ENCODE measurements around the gene CCDC106.
A peak's percentile ranks its signal among the peaks of the same experiment; 100 is the strongest.

Gene CCDC106

DNA sequence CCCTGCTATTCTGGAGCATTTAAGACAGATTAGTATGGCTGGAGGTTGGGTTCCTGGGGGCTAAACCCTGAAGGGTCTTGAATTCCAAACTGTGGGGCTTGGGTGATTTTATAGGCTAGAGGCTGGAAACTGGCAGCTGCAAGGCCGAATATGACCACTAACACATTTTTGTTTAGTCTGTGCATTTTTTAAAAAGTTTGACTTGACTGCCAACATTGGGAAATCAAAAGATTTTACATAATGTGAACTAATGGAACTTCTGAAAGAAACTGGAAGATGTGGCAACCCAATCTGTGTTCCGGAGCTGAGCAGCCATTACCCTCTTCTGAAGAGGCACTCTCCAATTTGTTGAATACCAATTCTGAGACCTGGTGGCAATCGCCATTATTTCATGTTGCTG lies 28.7 kb upstream of the CCDC106 start:
- Histone ChIP-seq H3K4me1 (ENCODE audit: insufficient read depth, low read length) (no peaks in the 10 kb centered on the region), H3K36me3 (ENCODE audit: insufficient read depth, low read length) (peaks cover 46% of the 10 kb centered on the region), H3K9me3 (ENCODE audit: low read length) (peaks cover 2% of the 10 kb centered on the region), H2AFZ (ENCODE audit: low read depth, low read length) (no peak overlapping the region), H3K27me3 (ENCODE audit: insufficient read depth, low read length) (no peaks in the 10 kb centered on the region), H3K4me3 (ENCODE audit: low read length) (no peak overlapping the region)

- Histone ChIP-seq H2AFZ (ENCODE audit: low read depth, low read length) (no peak overlapping the region), H3K36me3 (ENCODE audit: insufficient read depth, low read length) (peaks cover 37% of the 10 kb centered on the region), H3K27me3 (ENCODE audit: insufficient read depth, low read length) (no peaks in the 10 kb centered on the region), H3K9me3 (ENCODE audit: low read length) (no peaks in the 10 kb centered on the region), H3K4me1 (ENCODE audit: insufficient read depth, low read length) (peaks cover 3% of the 10 kb centered on the region), H3K4me3 (ENCODE audit: low read length) (no peak overlapping the region)
Observed at GRCh38 chr19:55620410-55621204, 27.4 kb upstream of the CCDC106 start.

GRCh38 chr19:55621205-55621672 lies 26.8 kb upstream of the CCDC106 start:
- no peaks in the 10 kb centered on the region for H3K9me3 ChIP-seq (ENCODE audit: low read length)
- H3K4me3 ChIP-seq (ENCODE audit: low read length): no peak overlapping the region
- no peak overlapping the region for H2AFZ ChIP-seq (ENCODE audit: low read depth, low read length)
- no peaks in the 10 kb centered on the region for H3K27me3 ChIP-seq (ENCODE audit: insufficient read depth, low read length)
- H3K4me1 ChIP-seq (ENCODE audit: insufficient read depth, low read length): peaks cover 3% of the 10 kb centered on the region
- H3K36me3 ChIP-seq (ENCODE audit: insufficient read depth, low read length): peaks cover 31% of the 10 kb centered on the region

- Histone ChIP-seq H3K9me3 (ENCODE audit: low read length) (no peaks in the 10 kb centered on the region), H3K4me3 (ENCODE audit: low read length) (no peak overlapping the region), H2AFZ (ENCODE audit: low read depth, low read length) (no peak overlapping the region), H3K36me3 (ENCODE audit: insufficient read depth, low read length) (peaks cover 27% of the 10 kb centered on the region), H3K27me3 (ENCODE audit: insufficient read depth, low read length) (no peaks in the 10 kb centered on the region), H3K4me1 (ENCODE audit: insufficient read depth, low read length) (peaks cover 3% of the 10 kb centered on the region)
Observed at GRCh38 chr19:55621673-55622231, 26.3 kb upstream of the CCDC106 start.

DNA sequence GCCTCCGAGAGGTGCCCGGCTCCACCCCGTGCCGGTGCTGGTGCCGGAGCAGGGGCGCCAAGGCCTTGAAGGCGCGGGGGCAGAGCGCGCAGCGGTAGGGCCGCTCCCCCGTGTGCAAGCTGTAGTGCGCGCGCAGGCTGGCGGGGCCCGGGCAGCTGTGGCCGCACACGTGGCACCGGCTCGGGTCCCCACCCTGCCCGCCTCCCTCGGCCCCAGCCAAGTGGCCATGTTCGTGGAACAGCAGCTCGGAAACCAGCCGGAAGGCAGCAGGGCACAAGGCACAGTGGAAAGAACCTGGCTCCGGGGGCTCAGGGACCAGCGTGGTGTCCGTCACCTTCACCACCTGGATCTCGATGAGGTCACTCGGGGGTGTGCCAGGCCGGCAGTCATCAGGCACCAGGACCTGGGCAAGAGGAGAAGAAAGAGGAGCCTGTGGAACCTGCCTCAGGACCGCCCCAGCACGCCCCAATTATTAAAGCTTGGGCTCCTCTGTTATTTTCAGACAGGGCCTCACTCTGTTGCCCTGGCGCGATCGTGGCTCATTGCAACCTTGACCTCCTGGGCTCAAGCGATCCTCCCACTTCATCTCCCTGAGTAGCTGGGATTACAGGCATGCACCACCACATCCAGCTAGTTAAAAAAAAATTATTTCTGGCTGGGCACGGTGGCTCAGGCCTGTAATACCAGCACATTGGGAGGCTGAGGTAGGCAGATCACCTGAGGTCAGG lies 25.6 kb upstream of the CCDC106 start:
- H3K4me3 ChIP-seq (ENCODE audit: low read length): no peak overlapping the region
- H3K4me1 ChIP-seq (ENCODE audit: insufficient read depth, low read length): peaks cover 3% of the 10 kb centered on the region
- no peak overlapping the region for H2AFZ ChIP-seq (ENCODE audit: low read depth, low read length)
- peaks cover 22% of the 10 kb centered on the region for H3K36me3 ChIP-seq (ENCODE audit: insufficient read depth, low read length)
- no peaks in the 10 kb centered on the region for H3K27me3 ChIP-seq (ENCODE audit: insufficient read depth, low read length)
- H3K9me3 ChIP-seq (ENCODE audit: low read length): no peaks in the 10 kb centered on the region

DNA sequence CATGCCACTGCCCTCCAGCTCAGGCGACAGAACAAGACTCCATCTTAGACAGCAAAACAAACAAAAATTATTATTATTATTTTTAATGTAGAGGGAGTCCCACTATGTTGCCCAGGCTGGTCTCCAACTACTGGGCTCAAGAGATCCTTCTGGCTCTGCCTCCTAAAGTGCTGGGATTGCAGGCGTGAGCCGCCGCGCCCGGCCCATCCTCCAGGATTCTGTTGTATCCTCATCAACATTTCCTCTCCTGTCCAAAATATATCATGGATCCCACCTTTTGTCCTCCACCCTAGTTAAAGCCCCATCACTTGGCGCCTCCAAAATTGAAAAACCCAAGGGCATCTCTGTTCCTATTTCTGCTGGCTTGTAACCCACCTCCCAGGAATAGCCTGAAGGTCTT lies 24.9 kb upstream of the CCDC106 start:
- Histone ChIP-seq H3K4me3 (ENCODE audit: low read length) (no peak overlapping the region), H3K27me3 (ENCODE audit: insufficient read depth, low read length) (no peaks in the 10 kb centered on the region), H3K4me1 (ENCODE audit: insufficient read depth, low read length) (peaks cover 3% of the 10 kb centered on the region), H3K9me3 (ENCODE audit: low read length) (no peaks in the 10 kb centered on the region), H2AFZ (ENCODE audit: low read depth, low read length) (no peak overlapping the region), H3K36me3 (ENCODE audit: insufficient read depth, low read length) (peaks cover 21% of the 10 kb centered on the region)

DNA sequence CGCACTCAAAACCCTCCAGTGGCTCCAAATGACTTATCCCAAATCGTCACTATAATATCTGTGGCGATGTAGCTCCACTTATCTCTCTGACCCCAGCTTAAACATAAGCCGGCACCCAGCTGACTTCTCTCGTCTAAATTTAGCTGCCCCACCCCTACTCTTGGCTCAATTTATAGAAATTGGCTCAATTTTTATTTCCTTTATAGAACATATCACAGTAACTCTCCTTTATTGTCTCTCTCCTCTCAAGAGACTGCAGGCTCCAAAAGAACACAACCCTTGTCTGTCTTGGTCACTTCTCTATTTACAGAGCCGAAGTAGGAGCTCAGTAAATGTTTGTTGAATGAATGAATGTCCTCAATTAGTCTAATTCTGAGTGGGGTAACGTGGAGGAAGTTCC lies 24.5 kb upstream of the CCDC106 start:
- Histone ChIP-seq H2AFZ (ENCODE audit: low read depth, low read length) (no peak overlapping the region), H3K27me3 (ENCODE audit: insufficient read depth, low read length) (no peaks in the 10 kb centered on the region), H3K4me3 (ENCODE audit: low read length) (peak overlapping the region; percentile 67), H3K4me1 (ENCODE audit: insufficient read depth, low read length) (peaks cover 3% of the 10 kb centered on the region), H3K9me3 (ENCODE audit: low read length) (no peaks in the 10 kb centered on the region), H3K36me3 (ENCODE audit: insufficient read depth, low read length) (peaks cover 21% of the 10 kb centered on the region)

DNA sequence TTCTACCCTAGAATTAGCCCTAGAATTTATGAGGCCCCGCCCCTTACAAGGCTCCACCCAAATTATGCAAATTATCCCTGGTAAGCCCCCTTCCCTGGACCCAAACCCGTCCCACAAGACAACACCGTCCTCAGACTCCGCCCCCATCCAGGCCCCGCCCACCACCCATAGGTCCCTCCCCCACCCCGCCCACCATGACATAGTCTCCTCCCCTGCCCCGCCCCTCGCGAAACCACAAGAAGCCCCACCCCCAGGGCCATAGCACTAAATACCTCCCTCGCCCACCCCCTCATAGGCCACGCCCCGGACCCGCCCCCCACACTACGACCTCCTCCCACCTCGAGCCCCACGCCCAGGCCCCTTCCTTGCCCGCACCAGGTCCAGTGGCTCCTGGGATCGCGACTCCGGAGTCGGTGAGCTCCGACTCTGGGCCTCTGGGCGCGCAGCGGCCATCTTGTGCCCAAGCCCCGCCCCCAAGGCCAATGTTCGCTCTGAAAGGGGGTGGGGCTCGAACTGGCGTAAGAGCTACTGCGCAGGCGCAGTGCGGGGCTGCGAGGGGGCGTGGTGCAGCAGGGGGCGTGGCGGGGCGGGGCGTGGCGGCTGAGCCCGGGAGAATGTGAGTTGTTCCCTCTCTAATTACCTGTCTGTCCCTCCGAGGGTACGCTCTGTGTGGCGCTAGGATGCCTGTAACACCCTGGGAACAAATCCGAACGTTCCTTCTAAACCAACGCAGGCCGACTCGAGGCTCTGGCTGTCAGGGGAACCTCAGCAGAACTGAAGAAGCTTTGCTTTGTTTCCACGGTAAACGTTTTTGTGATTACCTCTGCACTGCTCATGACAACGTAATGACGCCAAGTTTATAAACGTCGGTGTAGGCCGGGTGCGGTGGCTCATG lies 23.7 kb upstream of the CCDC106 start, which contains the start of gene ZNF784:
ZNF784 (minus strand) TSS at position 458 of the 895 bp plus-strand sequence; CDS start at position 453, 5 bp downstream.
- no peaks in the 10 kb centered on the region for H3K9me3 ChIP-seq (ENCODE audit: low read length)
- H3K4me3 ChIP-seq (ENCODE audit: low read length): peak within 1 kb of the TSS; percentile 67
- peaks cover 21% of the 10 kb centered on the region for H3K36me3 ChIP-seq (ENCODE audit: insufficient read depth, low read length)
- H3K27me3 ChIP-seq (ENCODE audit: insufficient read depth, low read length): no peaks in the 10 kb centered on the region
- H2AFZ ChIP-seq (ENCODE audit: low read depth, low read length): peak within 1 kb of the TSS; percentile 44
- H3K4me1 ChIP-seq (ENCODE audit: insufficient read depth, low read length): peaks cover 3% of the 10 kb centered on the region

- Histone ChIP-seq H3K36me3 (ENCODE audit: insufficient read depth, low read length) (peaks cover 15% of the 10 kb centered on the region), H3K27me3 (ENCODE audit: insufficient read depth, low read length) (no peaks in the 10 kb centered on the region), H3K4me1 (ENCODE audit: insufficient read depth, low read length) (peaks cover 3% of the 10 kb centered on the region), H2AFZ (ENCODE audit: low read depth, low read length) (peak overlapping the region; percentile 44), H3K4me3 (ENCODE audit: low read length) (peak overlapping the region; percentile 67), H3K9me3 (ENCODE audit: low read length) (no peaks in the 10 kb centered on the region)
Observed at GRCh38 chr19:55625004-55625326, 23.0 kb upstream of the CCDC106 start.

GRCh38 chr19:55626350-55626749 lies 21.7 kb upstream of the CCDC106 start:
- Histone ChIP-seq H3K9me3 (ENCODE audit: low read length) (no peaks in the 10 kb centered on the region), H3K27me3 (ENCODE audit: insufficient read depth, low read length) (no peaks in the 10 kb centered on the region), H3K36me3 (ENCODE audit: insufficient read depth, low read length) (peaks cover 5% of the 10 kb centered on the region), H3K4me1 (ENCODE audit: insufficient read depth, low read length) (peaks cover 3% of the 10 kb centered on the region), H3K4me3 (ENCODE audit: low read length) (no peak overlapping the region), H2AFZ (ENCODE audit: low read depth, low read length) (no peak overlapping the region)

DNA sequence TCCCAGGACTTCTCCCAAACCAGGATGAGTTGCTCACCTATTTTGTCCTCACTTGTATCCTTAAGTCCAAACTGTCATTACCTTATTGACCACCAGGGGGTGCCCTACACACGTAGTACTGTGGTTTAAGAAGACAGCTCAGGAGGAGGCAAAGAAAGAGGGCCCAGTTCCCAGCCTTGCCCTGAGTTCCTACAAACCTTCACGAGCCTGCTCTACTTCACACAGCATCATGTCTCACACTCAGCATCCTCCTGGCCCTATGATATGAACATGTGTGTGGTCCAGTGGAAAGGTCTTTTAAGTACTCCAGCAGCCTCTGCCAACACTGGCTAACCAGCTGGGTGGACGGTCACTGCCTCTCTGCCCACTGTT lies 15.6 kb upstream of the CCDC106 start:
- Histone ChIP-seq H3K27me3 (ENCODE audit: insufficient read depth, low read length) (no peaks in the 10 kb centered on the region), H3K4me1 (ENCODE audit: insufficient read depth, low read length) (peaks cover 17% of the 10 kb centered on the region), H3K9me3 (ENCODE audit: low read length) (no peaks in the 10 kb centered on the region), H3K36me3 (ENCODE audit: insufficient read depth, low read length) (no peaks in the 10 kb centered on the region), H3K4me3 (ENCODE audit: low read length) (no peak overlapping the region), H2AFZ (ENCODE audit: low read depth, low read length) (no peak overlapping the region)

- Histone ChIP-seq H3K36me3 (ENCODE audit: insufficient read depth, low read length) (peaks cover 3% of the 10 kb centered on the region), H3K4me1 (ENCODE audit: insufficient read depth, low read length) (peaks cover 17% of the 10 kb centered on the region), H3K4me3 (ENCODE audit: low read length) (peak overlapping the region; percentile 72), H2AFZ (ENCODE audit: low read depth, low read length) (no peak overlapping the region), H3K27me3 (ENCODE audit: insufficient read depth, low read length) (no peaks in the 10 kb centered on the region), H3K9me3 (ENCODE audit: low read length) (no peaks in the 10 kb centered on the region)
Observed at GRCh38 chr19:55633861-55634260, 14.2 kb upstream of the CCDC106 start.

All from neuron (in vitro differentiated cells).